GM19372 (cell line): ENCODE results near the gene TMEM97.
"Not testable (repeated sequence)": the region's sequence is repeated elsewhere in the genome, so short reads cannot be mapped to it uniquely, and the experiment has no call there.

Source experiments
- ATAC-seq: cut with Tn5 transposase; IDR thresholded peaks from one replicate; pipeline ENCODE4 v1.9.1; 2021; ENCODE audit warnings: mild to moderate bottlenecking, low read depth, moderate library complexity; ENCODE audit not compliant: unreplicated experiment

TMEM97 gene

DNA sequence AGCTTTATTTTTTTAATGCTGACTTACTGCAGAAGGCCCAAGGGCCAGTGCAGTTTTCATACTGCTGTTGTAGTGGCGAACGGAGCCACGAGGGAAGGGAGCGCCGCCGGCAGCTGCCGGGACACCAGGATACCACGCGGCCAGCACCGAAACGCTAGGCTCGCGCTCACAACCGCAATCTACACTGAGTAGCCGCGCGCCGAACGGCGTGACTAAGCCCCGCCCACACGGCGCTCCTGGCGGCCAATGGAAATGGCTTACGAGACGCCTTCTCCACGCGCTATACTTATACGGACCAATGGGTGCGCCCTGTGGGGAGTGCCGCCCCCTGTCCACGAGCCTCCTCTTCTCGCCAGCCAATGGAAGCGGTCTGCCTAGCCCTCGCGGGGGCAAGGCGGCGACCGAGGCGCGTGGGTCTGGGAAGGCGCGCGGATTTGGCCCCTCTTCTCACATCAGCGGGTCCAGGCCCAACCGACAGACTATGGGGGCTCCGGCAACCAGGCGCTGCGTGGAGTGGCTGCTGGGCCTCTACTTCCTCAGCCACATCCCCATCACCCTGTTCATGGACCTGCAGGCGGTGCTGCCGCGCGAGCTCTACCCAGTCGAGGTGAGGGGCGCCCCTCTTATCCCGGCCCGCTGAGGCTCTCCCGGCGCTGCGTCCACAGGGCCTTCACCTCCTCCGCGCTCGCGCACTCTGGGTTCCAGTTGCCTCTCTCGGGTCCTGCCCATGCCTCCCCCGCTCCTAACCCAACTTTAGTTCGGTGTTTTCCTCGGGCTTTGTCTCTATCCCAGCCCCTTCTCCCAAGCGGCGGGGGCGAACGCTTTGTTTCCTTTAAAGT is at the start of gene TMEM97:
Gene TMEM97, plus strand, starts transcription at position 442 of the 839 bp plus-strand sequence. Its CDS starts 40 bp downstream, at position 482.
- peak; percentile 95 for ATAC-seq

DNA sequence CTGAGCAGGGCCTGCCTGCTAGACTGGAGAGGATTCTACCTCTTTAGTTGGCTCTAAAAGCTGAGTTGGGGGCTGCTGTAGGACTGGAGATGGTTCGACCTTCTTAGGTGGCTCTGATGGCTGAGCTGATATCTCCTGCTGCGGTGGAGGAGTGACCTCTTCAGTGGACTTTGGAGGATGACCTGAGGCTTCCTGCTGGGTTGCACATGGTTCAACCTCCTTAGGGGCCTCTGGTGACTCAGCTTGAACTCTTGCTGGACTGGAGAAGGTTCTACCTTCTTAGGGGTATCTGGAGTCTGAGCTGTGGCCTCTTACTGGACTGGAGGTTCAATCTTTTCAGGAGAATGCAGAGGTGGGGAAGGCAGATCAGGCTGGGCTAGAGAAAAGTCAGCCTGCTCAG is 48.9 kb upstream of the TMEM97 start:
- no peak for ATAC-seq

DNA sequence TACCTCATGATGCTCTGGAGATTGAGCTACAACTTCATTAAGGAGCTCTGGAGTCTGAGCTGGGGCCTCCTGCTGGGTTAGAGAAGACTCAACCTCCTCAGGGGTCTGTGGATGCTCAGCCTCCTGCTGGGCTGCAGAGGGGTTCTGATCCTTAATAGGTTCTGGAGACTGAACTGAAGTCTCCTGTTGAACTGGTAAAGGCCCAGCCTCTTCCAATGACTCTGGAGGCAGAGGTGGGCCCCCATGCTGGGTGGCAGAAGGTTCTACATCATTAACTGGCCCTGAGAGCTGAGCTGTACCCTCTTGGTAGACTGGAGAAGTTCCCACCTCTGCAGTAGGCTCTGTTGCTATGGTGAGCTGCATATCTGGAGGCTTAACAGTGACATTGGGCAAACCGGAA is 48.1 kb upstream of the TMEM97 start:
- no peak for ATAC-seq

DNA sequence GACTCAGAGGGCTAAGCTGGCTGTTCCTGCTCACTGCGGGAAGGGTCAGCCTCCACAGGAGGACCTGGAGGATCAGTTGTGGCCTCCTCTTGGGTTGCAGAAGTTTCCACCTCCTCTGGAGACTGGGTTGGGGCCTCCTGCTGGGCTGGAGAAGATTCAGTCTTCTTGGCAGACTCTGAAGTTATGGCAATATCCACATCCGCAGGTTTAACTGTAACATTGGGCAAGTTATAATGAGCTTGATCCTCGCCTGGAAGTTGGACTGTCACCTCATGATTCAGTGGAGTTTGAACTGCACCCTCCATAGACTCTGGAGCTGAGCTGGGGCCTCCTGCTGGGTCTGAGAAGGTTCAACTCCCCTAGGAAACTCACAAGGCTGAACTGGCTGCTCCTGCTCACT is 47.6 kb upstream of the TMEM97 start:
- ATAC-seq = no peak

DNA sequence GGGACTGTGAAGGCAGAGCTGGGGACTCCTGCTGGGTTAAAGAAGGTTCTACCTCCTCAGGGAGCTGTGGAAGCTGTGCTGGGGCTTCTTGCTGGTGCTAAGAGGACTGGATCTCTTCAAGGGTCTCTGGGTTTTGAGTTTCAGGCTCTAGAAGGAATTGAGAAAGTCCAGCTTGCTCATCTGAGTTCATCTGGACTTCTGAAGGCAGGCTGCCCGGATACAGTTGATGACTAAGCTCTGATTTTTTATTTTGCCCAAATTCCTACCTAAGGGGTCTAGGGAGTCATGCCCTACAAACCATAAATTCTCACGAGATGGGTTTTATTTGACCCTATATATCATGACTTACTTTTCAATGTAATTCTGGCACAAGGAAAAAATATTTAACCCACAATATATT is 46.8 kb upstream of the TMEM97 start:
- ATAC-seq = no peak

DNA sequence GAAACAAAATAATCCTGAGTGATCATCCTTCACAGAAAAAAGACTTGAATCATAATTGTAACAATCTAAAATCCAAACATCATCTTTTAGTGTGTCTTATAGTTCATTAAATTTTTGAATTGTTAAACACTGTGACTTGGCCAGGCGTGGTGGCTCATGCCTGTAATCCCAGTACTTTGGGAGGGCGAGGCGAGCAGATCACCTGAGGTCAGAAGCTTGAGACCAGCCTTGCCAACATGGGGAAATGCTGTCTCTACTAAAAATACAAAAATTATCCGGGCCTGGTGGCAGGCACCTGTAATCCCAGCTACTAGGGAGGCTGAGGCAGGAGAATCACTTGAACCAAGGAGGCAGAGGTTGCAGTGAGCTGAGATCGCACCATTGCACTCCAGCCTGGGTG is 45.7 kb upstream of the TMEM97 start:
- not testable (repeated sequence) for ATAC-seq

DNA sequence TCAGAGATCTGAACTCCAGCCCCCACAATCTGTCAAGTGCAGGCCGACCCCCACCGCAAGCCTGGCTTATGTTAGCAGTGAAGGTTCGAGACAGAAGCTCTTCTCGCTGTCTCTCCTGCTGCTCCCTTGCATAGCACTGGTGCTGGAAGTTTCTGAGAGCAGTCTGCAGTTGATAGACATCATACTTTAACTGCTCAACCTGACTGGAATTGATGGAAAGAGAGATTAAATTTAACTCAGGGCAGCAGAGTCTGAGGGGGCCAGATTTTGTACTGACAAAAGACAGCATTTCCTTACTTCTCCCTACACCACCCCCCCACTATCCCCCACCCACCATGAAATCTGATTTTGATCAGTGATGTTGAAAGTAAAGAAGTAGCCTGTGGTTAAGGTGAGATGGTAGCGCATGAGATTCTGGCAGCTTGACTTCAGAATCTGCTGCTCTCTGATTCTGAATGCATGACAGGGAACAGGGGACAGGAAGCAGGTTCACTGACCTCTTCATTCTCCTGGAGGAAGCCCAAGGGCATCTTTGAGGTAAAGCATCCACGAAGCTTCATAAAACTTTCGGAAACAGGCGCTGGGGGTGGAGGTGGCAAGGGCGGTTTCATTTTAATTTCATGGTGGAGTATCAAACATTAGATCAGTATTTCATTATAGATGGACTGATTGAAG is 44.3 kb upstream of the TMEM97 start:
- ATAC-seq = no peak

DNA sequence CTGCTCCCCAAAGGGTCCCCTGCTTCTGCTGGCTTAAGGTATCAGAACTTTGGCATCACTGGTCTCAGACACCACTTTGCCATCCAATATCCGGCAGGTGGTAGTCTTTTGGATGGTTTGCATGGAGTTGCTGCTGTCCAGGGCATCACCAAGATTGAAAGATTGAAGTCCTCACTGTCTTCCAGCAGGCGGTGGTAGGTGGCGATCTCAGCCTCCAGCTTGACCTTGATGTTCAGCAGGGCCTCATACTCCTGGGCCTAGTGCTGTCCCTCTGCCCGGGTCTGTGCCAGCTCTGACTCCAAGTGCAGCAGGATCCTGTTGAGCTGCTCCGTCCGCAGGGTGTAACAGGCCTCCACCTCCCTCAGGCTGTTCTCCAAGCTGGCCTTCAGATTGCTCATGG is 43.0 kb upstream of the TMEM97 start:
- no peak for ATAC-seq

DNA sequence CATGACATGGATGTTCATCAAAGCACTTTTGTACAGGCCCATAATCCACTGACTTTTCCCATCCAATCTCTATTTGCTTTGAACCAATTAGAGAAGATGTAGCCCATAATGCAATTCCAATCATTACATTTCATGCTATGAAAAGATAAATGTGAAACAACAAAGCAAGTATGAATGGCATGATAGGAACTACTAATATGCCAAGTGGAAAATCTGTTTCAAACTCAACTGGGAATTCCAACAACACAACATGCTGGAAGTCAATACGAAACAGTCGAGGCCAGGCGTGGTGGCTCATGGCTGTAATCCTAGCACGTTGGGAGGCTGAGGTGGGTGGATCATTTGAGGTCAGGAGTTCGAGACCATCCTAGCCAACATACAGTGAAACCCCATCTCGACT is 39.6 kb upstream of the TMEM97 start:
- no peak for ATAC-seq

DNA sequence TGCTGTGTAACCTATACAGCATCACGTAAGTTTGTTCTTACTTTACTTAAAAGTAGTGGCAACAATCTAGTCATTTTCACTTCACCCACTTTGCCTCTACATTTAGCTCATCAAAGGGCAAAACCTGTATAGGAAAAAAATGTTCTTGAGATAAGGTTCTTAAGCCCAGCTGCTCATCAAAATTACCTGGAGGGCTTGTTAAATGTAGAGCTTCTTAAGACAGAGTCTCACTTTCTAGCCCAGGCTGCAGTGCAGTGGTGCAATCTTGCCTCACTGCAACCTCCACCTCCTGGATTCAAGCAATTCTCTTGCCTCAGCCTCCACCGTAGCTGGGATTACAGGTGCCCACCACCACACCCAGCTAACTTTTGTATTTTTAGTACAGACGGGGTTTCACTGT is 38.2 kb upstream of the TMEM97 start:
- ATAC-seq = no peak

DNA sequence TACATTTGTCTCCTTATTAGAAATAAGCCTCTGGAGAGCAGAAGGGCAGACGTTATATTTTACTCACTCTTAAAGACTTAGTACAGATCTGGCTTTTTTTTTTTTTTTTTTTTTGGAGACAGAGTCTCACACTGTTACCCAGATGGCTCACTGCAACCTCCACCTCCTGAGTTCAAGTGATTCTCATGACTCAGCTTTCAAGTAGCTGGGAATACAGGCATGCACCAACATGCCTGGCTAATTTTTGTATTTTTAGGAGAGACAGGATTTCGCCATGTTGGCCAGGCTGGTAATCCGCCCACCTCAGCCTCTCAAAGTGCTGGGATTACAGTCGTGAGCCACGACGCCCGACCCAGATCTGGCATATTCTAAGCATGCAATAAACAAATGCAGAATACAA is 36.4 kb upstream of the TMEM97 start:
- no peak for ATAC-seq

DNA sequence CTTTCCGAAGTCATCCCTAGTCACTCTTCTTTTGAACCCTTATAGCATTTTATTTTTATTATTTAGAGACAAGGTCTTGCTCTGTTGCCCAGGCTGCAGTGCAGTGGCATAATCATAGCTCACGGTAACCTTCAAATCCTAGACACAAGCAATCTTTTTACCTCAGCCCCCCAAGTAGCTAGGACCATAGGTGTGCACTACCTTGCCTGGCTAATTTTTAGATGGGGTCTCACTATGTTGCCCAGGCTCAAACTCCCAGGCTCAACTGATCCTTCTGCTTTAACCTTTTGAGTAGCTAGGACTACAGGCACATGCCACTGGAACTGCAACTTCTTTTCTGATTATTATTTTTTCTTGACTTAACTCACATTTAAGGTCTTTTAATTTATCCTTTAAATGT is 33.0 kb upstream of the TMEM97 start:
- ATAC-seq = no peak

DNA sequence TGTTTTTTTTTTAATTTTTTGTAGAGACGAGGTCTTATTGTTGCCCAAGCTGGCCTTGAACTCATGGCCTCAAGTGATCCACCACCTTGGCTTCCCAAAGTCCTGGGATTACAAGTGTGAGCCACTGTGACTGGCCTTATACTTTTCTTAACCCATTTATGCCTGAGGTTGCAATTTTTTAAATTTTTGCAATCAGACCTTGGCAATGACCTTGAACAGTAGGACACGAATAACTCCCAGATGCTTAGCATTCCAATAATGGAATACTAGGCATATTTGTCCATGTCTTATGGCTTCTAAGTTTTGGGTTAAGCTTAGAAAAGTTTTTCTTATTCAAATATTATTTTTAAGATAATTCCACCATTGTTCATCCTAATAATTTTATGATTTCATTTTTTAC is 28.3 kb upstream of the TMEM97 start:
- ATAC-seq = no peak

DNA sequence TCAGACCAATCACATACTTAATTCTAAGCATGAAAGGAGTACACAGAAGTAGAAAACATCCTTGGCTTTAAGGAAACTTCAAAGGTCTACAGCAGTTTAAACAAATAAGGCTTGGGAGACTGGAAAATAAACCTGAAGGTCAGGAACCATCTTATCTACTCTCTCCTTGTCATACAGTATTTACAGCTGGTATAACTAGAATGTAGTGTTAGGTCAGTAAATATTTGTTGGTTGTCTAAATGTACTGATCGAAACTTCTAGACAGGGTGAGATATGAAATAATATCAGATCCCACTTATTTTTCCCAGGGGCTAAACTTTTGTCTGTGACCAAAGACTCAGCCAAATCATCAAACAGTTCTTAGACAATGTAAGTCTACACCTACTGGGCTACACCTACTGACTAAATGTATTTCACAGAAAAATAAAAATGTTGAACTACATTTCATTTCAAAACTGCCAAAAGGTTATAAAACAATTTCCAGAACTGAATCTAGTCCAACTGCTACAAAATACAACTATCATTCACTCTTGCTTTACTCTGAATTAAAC is 27.1 kb upstream of the TMEM97 start:
- no peak for ATAC-seq

DNA sequence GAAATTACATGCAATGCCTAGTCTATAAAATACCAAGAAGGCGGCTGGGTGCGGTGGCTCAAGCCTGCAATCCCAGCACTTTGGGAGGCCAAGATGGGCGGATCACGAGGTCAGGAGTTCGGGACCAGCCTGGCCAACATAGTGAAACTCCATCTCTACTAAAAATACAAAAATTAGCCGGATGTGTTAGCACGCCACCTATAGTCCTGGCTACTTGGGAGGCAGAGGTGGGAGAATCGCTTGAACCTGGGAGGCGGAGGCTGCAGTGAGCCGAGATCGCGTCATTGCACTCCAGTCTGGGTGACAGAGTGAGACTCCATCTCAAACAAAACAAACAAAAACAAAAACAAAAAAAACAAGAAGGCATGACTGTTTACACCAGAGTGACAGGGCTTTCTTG is 26.1 kb upstream of the TMEM97 start:
- ATAC-seq = not testable (repeated sequence)

DNA sequence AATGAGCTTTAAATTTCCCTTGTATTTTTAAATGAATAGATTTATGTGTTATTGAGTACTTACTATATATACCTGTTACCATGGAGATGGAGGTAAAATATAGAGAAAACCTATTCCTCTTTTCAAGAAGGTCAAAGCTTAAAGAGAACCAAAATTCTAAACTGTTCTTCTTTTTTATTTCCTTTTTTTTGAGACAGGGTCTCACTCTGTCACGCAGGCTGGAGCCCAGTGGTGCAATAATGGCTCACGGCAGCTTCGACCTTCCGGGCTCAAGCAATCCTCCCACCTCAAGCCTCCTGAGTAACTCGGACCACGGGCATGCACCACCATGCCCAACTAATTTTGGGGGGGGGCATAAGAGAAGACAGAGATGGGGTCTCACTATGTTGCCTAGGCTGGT is 25.0 kb upstream of the TMEM97 start:
- ATAC-seq = no peak

DNA sequence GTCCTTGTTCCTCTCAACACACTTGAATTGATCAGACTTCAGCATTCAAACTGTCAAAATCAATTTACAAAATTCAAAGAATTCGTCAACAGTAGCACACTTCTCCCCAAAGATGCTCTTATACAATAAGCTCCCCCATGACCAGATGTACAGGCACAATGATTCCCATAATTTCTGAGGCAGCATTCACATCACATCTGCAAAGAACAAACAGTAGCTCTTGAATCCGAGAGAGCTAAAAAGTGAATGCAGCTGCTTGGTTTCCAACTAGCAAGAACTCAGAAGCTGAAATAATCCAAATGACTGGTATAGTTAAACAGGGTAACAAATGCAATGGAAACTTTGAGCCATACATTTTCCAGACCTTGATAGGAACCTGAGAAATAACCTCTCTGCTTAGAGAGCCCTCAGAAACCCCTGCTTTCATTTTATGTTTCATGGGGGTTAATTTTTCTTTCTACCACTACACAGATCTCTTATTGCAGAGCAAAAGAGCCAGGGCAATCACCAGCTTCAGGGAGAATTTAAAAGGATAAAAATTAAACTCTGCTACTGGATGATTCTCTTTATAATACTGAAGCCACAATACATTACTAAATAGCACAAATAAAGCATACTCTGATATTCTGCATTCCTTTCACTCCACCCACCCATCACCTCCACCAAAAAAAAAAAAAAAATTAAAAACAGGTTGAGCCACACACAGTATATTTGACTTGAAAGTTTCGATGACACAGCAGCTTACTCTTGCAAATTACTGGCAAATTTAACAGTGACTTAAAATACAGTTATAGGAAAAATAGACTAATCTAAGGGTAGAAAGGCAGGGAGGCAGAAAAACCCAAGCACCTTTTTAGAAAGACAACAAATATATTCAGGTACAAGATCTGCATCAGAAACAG is 23.1 kb upstream of the TMEM97 start:
- no peak for ATAC-seq

DNA sequence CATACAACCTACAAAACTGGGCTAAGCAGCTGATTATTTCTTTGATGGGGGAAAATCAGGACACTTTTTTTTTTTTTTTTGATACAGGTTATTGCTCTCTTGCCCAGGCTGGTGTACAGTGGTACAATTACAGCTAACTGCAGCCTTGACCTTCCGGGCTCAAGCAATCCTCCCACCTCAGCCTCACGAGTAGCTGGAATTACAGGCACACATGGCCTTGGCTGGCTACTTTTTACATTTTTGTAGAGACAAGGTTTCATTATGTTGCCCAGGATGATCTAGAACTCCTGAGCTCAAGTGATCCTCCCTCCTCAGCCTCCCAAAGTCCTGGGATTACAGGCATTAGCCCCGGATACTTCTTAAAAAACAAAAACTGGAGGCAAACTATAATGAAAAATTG is 20.6 kb upstream of the TMEM97 start:
- no peak for ATAC-seq

DNA sequence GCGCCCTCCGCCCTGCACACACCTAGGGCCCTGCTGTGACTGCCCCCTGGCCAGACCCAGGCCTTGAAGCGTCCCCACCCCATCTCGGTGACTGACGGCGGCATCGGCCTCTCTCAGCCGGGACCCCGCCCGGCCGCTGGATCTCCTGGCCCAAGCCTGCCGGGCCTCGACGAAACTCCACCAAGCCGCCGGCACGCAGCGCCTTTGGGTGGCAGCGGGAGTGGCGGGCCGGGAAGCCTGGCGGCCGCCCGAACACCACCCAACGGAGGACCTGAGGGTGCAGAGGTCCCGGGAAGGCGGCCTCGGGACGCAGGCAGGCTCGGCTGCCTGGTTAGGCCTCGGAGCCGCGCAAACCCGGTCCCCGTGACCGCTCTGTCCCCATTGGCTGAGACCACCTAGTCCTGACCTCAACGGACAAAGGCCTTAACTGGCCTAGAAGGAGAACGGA is 12.0 kb upstream of the TMEM97 start:
- ATAC-seq = no peak

DNA sequence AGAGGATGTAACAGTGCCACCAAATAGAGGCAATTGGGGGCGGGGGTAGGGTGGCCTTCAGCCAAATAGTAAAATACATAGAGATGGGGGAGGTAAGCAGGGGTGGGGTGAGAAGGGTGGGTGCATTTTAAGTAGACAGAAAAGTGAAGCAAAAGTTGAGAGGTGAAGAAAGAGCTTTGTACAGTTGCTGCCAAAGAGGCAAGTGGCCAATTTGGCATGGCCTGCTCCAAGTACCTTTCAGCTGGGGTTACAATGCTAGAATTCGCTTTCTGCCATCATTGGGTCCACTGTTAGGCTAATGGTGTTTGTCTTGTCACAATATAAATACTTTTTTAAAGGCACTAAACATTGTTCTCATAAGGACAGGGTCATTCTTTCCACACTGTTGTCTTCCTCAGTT is 5.2 kb upstream of the TMEM97 start:
- no peak for ATAC-seq
